Ishikawa (cell line): ENCODE results near the gene MED4.
A peak's percentile ranks its signal among the peaks of the same experiment; 100 is the strongest.

Source experiments
- CEBPB ChIP-seq: IDR thresholded peaks from 2 replicates; pipeline ENCODE4 v1.6.1; 2012
- CREB1 ChIP-seq: IDR thresholded peaks from 2 replicates; pipeline ENCODE4 v1.6.1; 2012; ENCODE audit warnings: low read depth
- EGR1 ChIP-seq: IDR thresholded peaks from 2 replicates; pipeline ENCODE4 v1.6.1; 2012
- EP300 ChIP-seq: IDR thresholded peaks from 2 replicates; pipeline ENCODE4 v1.6.1; 2012; ENCODE audit warnings: borderline replicate concordance
- FOXM1 ChIP-seq: IDR thresholded peaks from 2 replicates; pipeline ENCODE4 v1.6.1; 2012; ENCODE audit warnings: low read depth, borderline replicate concordance
- MAX ChIP-seq: IDR thresholded peaks from 2 replicates; pipeline ENCODE4 v1.6.1; 2012
- NFIC ChIP-seq: IDR thresholded peaks from 2 replicates; pipeline ENCODE4 v1.6.1; 2012
- RAD21 ChIP-seq: IDR thresholded peaks from 2 replicates; pipeline ENCODE4 v1.6.1; 2012; ENCODE audit warnings: low read depth
- REST ChIP-seq: IDR thresholded peaks from 2 replicates; pipeline ENCODE4 v1.6.1; 2012; ENCODE audit warnings: low read depth, mild to moderate bottlenecking
- TAF1 ChIP-seq: IDR thresholded peaks from 2 replicates; pipeline ENCODE4 v1.6.1; 2012; ENCODE audit warnings: low read depth, mild to moderate bottlenecking
- TCF12 ChIP-seq: IDR thresholded peaks from 2 replicates; pipeline ENCODE4 v1.6.1; 2012; ENCODE audit warnings: low read depth
- TEAD4 ChIP-seq: IDR thresholded peaks from 2 replicates; pipeline ENCODE4 v1.6.1; 2012
- USF1 ChIP-seq: IDR thresholded peaks from 2 replicates; pipeline ENCODE4 v1.6.1; 2012
- YY1 ChIP-seq: IDR thresholded peaks from 2 replicates; pipeline ENCODE4 v1.6.1; 2012; ENCODE audit warnings: low read depth
- ZBTB7A ChIP-seq: IDR thresholded peaks from 2 replicates; pipeline ENCODE4 v1.6.1; 2012; ENCODE audit warnings: low read depth

MED4 gene

GRCh38 chr13:48131533-48131932 is 36.6 kb upstream of the MED4 start:
- TF ChIP-seq YY1 (no peak), USF1 (no peak), CEBPB (no peak), REST (no peak), NFIC (no peak), TEAD4 (no peak), RAD21 (no peak), MAX (no peak)

- no peak for TF ChIP-seq FOXM1
- 0 out of 2 replicates have a peak, but pooled peaks have one; percentile 20 for TF ChIP-seq CEBPB
- TF ChIP-seq USF1, result no peak
- peak; percentile 48 for TF ChIP-seq NFIC
- no peak for TF ChIP-seq EP300
- TF ChIP-seq RAD21, result peak; percentile 68
- TF ChIP-seq TEAD4, result no peak
These were observed 32.3 kb upstream of the MED4 start for GRCh38 chr13:48126944-48127830.

GRCh38 chr13:48125794-48126228 is 30.9 kb upstream of the MED4 start:
- TF ChIP-seq EP300 (no peak), REST (no peak), TCF12 (no peak), TAF1 (no peak), ZBTB7A (no peak), USF1 (no peak), MAX (no peak), CREB1 (no peak), CEBPB (no peak), FOXM1 (no peak), TEAD4 (no peak), NFIC (no peak)

GRCh38 chr13:48123812-48124211 is 28.9 kb upstream of the MED4 start:
- TF ChIP-seq REST, result no peak
- no peak for TF ChIP-seq YY1
- no peak for TF ChIP-seq EP300
- no peak for TF ChIP-seq EGR1
- TF ChIP-seq TEAD4, result no peak
- no peak for TF ChIP-seq ZBTB7A
- no peak for TF ChIP-seq CREB1
- no peak for TF ChIP-seq CEBPB
- no peak for TF ChIP-seq MAX
- TF ChIP-seq FOXM1, result no peak
- no peak for TF ChIP-seq RAD21
- no peak for TF ChIP-seq TCF12
- no peak for TF ChIP-seq NFIC
- TF ChIP-seq USF1, result no peak
- no peak for TF ChIP-seq TAF1
